Left ventricle myocardium superior (tissue), 1 donor: ENCODE data around the gene TNFAIP2. TPM values are rescaled to one million over a fixed set of nuclear protein-coding genes. Genes with fewer than 3 reads are reported as not detected.

Source experiments
- ATAC-seq: fragments of 200-7000 bp; cut with Tn5 transposase; one replicate; pipeline ENCODE4 v1.9.1; 2020; ENCODE audit warnings: mild to moderate bottlenecking, moderate library complexity
- DNase-seq: peaks from one replicate; pipeline ENCODE4 v3.0.0-alpha.2; 2020
- intact Hi-C: fragments of 100-400 bp; cut with micrococcal nuclease; formaldehyde crosslinking; loops from one replicate; pipeline ENCODE4 v1.11.0; 2022
- long read RNA-seq: library from polyadenylated mRNA; unstranded; transcript quantifications from one replicate; pipeline ENCODE4 v2.0.0, GENCODE V29; 2021
- total RNA-seq: library from RNA; stranded (reverse); fragmentation: NEBNext Ultra II Directional; extraction: Animal tissue kit (Norgen Biotek cat#: 25700); gene quantifications from one replicate; pipeline ENCODE4 v1.2.1, GENCODE V29; 2021
- donor health status: DM: no; HTN: yes; CAD: no; lungs with severe emphysema.

TNFAIP2 gene
- 50.5 TPM for total RNA-seq
- long read RNA-seq, full-length matches to known transcripts: 1 of 8 reads
- long read RNA-seq, partial matches to known transcripts: 1 of 8 reads
- long read RNA-seq, other reads (novel, unspliced or antisense): 6 of 8 reads

- ATAC-seq: peak; percentile 70
- intact Hi-C loops: no loop called here
- peak; percentile 89 for DNase-seq
Measured at GRCh38 chr14:103122947-103123633, at the start of gene TNFAIP2. Gene TNFAIP2, plus strand, starts transcription at chr14:103123461. Its CDS starts 2,997 bp downstream, at chr14:103126458.

GRCh38 chr14:103073876-103074728, 49.2 kb upstream of the TNFAIP2 start:
- DNase-seq (no peak), ATAC-seq (peak; percentile 12)
- intact Hi-C loops: no loop called here

GRCh38 chr14:103074729-103075367, 48.4 kb upstream of the TNFAIP2 start:
- ATAC-seq (peak; percentile 68), DNase-seq (peak; percentile 86)
- intact Hi-C loops: no loop called here

- ATAC-seq (peak; percentile 16), DNase-seq (peak; percentile 88)
- intact Hi-C loops: no loop called here
Measured at GRCh38 chr14:103078420-103078749, 44.9 kb upstream of the TNFAIP2 start.

- intact Hi-C loops: no loop called here
- DNase-seq: no peak
- no peak for ATAC-seq
Measured at GRCh38 chr14:103078860-103079587, 44.2 kb upstream of the TNFAIP2 start.

GRCh38 chr14:103081951-103082350, 41.3 kb upstream of the TNFAIP2 start:
- intact Hi-C loops: no loop called here
- DNase-seq (no peak), ATAC-seq (no peak)

GRCh38 chr14:103084021-103084919, 39.0 kb upstream of the TNFAIP2 start, which contains the start of gene LBHD2:
Gene LBHD2, plus strand, starts transcription at chr14:103084210. Its CDS starts 1,803 bp downstream, at chr14:103086013.
- intact Hi-C loops: no loop called here
- peak; percentile 41 for DNase-seq
- peak; percentile 53 for ATAC-seq

- intact Hi-C loops: no loop called here
- DNase-seq: peak; percentile 32
- ATAC-seq: no peak
Measured at GRCh38 chr14:103085106-103086091, 37.9 kb upstream of the TNFAIP2 start.

GRCh38 chr14:103086771-103087342, 36.4 kb upstream of the TNFAIP2 start:
- ATAC-seq: no peak
- peak; percentile 10 for DNase-seq
- intact Hi-C loops: no loop called here

GRCh38 chr14:103087343-103087835, 35.9 kb upstream of the TNFAIP2 start:
- DNase-seq: peak; percentile 20
- intact Hi-C loops: no loop called here
- no peak for ATAC-seq

GRCh38 chr14:103088921-103089320, 34.3 kb upstream of the TNFAIP2 start:
- intact Hi-C loops: no loop called here
- ATAC-seq (no peak), DNase-seq (peak; percentile 13)

GRCh38 chr14:103089386-103090335, 33.6 kb upstream of the TNFAIP2 start:
- intact Hi-C loops: no loop called here
- ATAC-seq (no peak), DNase-seq (peak; percentile 25)

- intact Hi-C loops: no loop called here
- ATAC-seq: no peak
- peak; percentile 2 for DNase-seq
Measured at GRCh38 chr14:103090481-103091020, 32.7 kb upstream of the TNFAIP2 start.

GRCh38 chr14:103091041-103091882, 32.0 kb upstream of the TNFAIP2 start:
- peak; percentile 83 for ATAC-seq
- DNase-seq: peak; percentile 81
- intact Hi-C loops: no loop called here
